K562 (cell line): Measurements from ENCODE around the gene CD48. TPM values are rescaled to one million over a fixed set of nuclear protein-coding genes. Genes with fewer than 3 reads are reported as not detected.

ENCODE experiments used
- ATAC-seq: fragments of 200-7000 bp; cut with Tn5 transposase; 3 replicates; pipeline ENCODE4 v1.9.1; 2020; ENCODE audit warnings: moderate library complexity
- BruUV-seq: library from RNA; stranded (reverse); fragments of 400-500 nt; replicated peaks from 2 replicates; lab custom pipeline; 2021; lab: Mats Ljungman, UMichigan
- CTCF ChIA-PET: fragments of 300-600 bp; formaldehyde crosslinking; extraction: SDS; loops from one replicate; lab custom pipeline; 2021; ENCODE audit warnings: low intra/inter-chr PET ratio; lab: Yijun Ruan, JAX
- POLR2A ChIA-PET: fragments of 300-600, 350-650 bp; sonication (Branson Sonifier 250); formaldehyde crosslinking; extraction: SDS; loops from one replicate; lab custom pipeline; 2021; ENCODE audit warnings: antibody characterized with exemption, inconsistent platforms; lab: Yijun Ruan, JAX
- DNase-seq, 4 experiments: peaks; one replicate each; pipeline versions ENCODE4 v3.0.0 to v3.0.0-alpha.2; 2011 to 2018; ENCODE audit warnings: low spot score in 3 of 4, mixed read lengths in 3 of 4; ENCODE audit errors: extremely low read depth in 1 of 4
- FAIRE-seq: peaks from 2 replicates; lab custom pipeline; 2011; peaks lifted over from hg19 to GRCh38; lab: Jason Lieb, UNC
- H2AFZ ChIP-seq: 2 replicates; pipeline ENCODE4 v1.6.0; 2011; ENCODE audit warnings: low read depth, low read length, control low read depth, inconsistent platforms
- H3K27ac ChIP-seq: fragments of 200-600 bp; 3 replicates; pipeline ENCODE4 v1.8.0; 2011; ENCODE audit warnings: low read depth, mild to moderate bottlenecking, control low read depth, inconsistent platforms, low read length, moderate library complexity, mixed read lengths; ENCODE audit errors: extremely low read depth
- H3K27me3 ChIP-seq, 2 experiments: fragments of 300-600 bp in 1 of 2; 2 replicates in 1 of 2; 3 replicates in 1 of 2; pipeline versions ENCODE4 v1.6.0 to v1.8.0; 2011; ENCODE audit warnings: inconsistent platforms in 2 of 2, low read length in 2 of 2, mild to moderate bottlenecking in 1 of 2, mixed read lengths in 1 of 2, moderate library complexity in 1 of 2; ENCODE audit not compliant: control insufficient read depth in 2 of 2, insufficient read depth in 2 of 2
- H3K36me3 ChIP-seq: fragments of 300-600 bp; 3 replicates; pipeline ENCODE4 v1.8.0; 2011; ENCODE audit warnings: mild to moderate bottlenecking, low read length, inconsistent platforms; ENCODE audit not compliant: control insufficient read depth, insufficient read depth
- H3K4me1 ChIP-seq, 2 experiments: fragments of 200-600 bp in 1 of 2; replicated peaks in 1 of 2; 2 replicates in 1 of 2; 3 replicates in 1 of 2; pipeline versions ENCODE4 v1.5.1 to v1.8.0; 2011; ENCODE audit warnings: inconsistent platforms in 2 of 2, low read length in 2 of 2, mild to moderate bottlenecking in 1 of 2, mixed read lengths in 1 of 2, moderate library complexity in 1 of 2; ENCODE audit not compliant: control insufficient read depth in 2 of 2, insufficient read depth in 2 of 2
- H3K4me2 ChIP-seq: 2 replicates; pipeline ENCODE4 v1.6.1; 2011; ENCODE audit warnings: low read length, control low read depth, inconsistent platforms, mixed read lengths; ENCODE audit not compliant: insufficient read depth
- H3K4me3 ChIP-seq: fragments of 200-600 bp; sonication (generic), shearing (Covaris generic); 2 replicates; pipeline ENCODE4 v1.5.1; 2016; ENCODE audit warnings: control low read depth, inconsistent platforms
- H3K79me2 ChIP-seq: fragments of 200-600 bp; 3 replicates; pipeline ENCODE4 v1.8.0; 2011; ENCODE audit warnings: low read length, inconsistent platforms; ENCODE audit not compliant: control insufficient read depth, insufficient read depth
- H3K9ac ChIP-seq, 2 experiments: 2 replicates each; pipeline versions ENCODE4 v1.6.0 to v1.6.1; 2011; ENCODE audit warnings: low read depth in 2 of 2, low read length in 2 of 2, control low read depth in 1 of 2, inconsistent platforms in 1 of 2, mild to moderate bottlenecking in 1 of 2, mixed read lengths in 1 of 2; ENCODE audit not compliant: insufficient read depth in 1 of 2
- H3K9me1 ChIP-seq: one replicate; pipeline ENCODE4 v1.6.0; 2011; ENCODE audit warnings: inconsistent platforms, mild to moderate bottlenecking, low read length, moderate library complexity; ENCODE audit not compliant: control insufficient read depth, insufficient read depth
- H3K9me3 ChIP-seq: replicated peaks from 2 replicates; pipeline ENCODE4 v1.5.1; 2011; ENCODE audit warnings: low read depth, low read length, inconsistent platforms; ENCODE audit not compliant: control insufficient read depth, insufficient read depth
- H4K20me1 ChIP-seq: replicated peaks from 2 replicates; pipeline ENCODE4 v1.6.1; 2011; ENCODE audit warnings: low read length, inconsistent platforms, mixed read lengths; ENCODE audit not compliant: control insufficient read depth, insufficient read depth
- CTBP1 ChIP-seq: fragments of 450-650 bp; IDR thresholded peaks from 2 replicates; pipeline ENCODE4 v1.6.1; 2016; ENCODE audit warnings: borderline replicate concordance
- HCFC1 ChIP-seq: IDR thresholded peaks from 2 replicates; pipeline ENCODE4 v1.6.1; 2012; ENCODE audit warnings: low read depth, low read length, improper control_type of control experiment
- MECOM ChIP-seq: fragments of 250-450 bp; sonication (Bioruptor Pico); IDR thresholded peaks from 2 replicates; pipeline ENCODE4 v1.8.0; 2022; ENCODE audit warnings: inconsistent platforms
- POLR3G ChIP-seq: IDR thresholded peaks from 2 replicates; pipeline ENCODE4 v1.6.1; 2011; ENCODE audit not compliant: insufficient read length, insufficient replicate concordance; ENCODE audit errors: extremely low read depth
- THRA ChIP-seq: fragments of 450-650 bp; IDR thresholded peaks from 2 replicates; pipeline ENCODE4 v1.6.1; 2017; ENCODE audit warnings: mild to moderate bottlenecking, moderate library complexity
- WGBS: fragments of 100-300 bp; shearing (Covaris generic); methylation state at CpG from one replicate; pipeline ENCODE4 v1.1.6; 2016; ENCODE audit warnings: low coverage, mixed read lengths; ENCODE audit not compliant: insufficient coverage; ENCODE audit errors: missing lambda C conversion rate; 5-methylcytosine and 5-hydroxymethylcytosine counted together
- in situ Hi-C: fragments of 300-500 bp; cut with MboI; formaldehyde crosslinking; loops from 4 replicates; pipeline ENCODE4 v1.15.0; 2018; ENCODE audit warnings: inconsistent platforms, mixed read lengths
- intact Hi-C: fragments of 100-400 bp; cut with micrococcal nuclease; formaldehyde crosslinking; loops from 2 replicates; pipeline ENCODE4 v1.14.2; 2022
- polyA plus RNA-seq, 8 experiments: library from polyadenylated mRNA; depleted of rRNA in 4 of 8; stranded (reverse) in 5 of 8; unstranded in 3 of 8; fragments of >200 nt; fragmentation: Nextera tagmentation in 2 of 8; fragmentation: Illumina TruSeq in 1 of 8; extraction: Ambion mirVana in 2 of 8; extraction: Trizol in 1 of 8; gene quantifications; 2 replicates each; pipeline versions ENCODE4 v1.2.1 to v1.2.3, GENCODE V29; 2011 to 2014; ENCODE audit warnings: inconsistent platforms in 1 of 8, missing spikeins in 1 of 8
- total RNA-seq, 7 experiments: library from RNA; depleted of rRNA in 6 of 7; stranded (reverse); fragments of >200 nt in 6 of 7; fragmentation: Illumina TruSeq in 2 of 7; extraction: Trizol in 2 of 7; gene quantifications; 2 replicates each; pipeline versions ENCODE4 v1.2.1 to v1.2.3, GENCODE V29; 2011 to 2021; ENCODE audit warnings: low replicate concordance in 1 of 7

Gene CD48
- total and polyA plus RNA-seq, 9 of the 15 experiments (the other 6 are each of a cell fraction or from before 2014, with no cell fraction given): 0.10 to 0.42 (median 0.29) TPM; not detected in 3

GRCh38 chr1:160645386-160646130 lies 66.1 kb downstream of the CD48 start:
- Histone ChIP-seq H3K4me2 (no peak overlapping the region), H3K27ac (no peak overlapping the region), H3K4me3 (no peak overlapping the region), H3K9me3 (peaks cover 2% of the 10 kb centered on the region; the same call in 1 of the 2 replicates), H3K36me3 (no peaks in the 10 kb centered on the region), H3K4me1 (peaks cover 0 to 13% of the 10 kb centered on the region in 2 experiments; a peak in 4 of 5 replicates), H3K27me3 (no peaks in the 10 kb centered on the region), H3K9ac (no peak overlapping the region), H2AFZ (peak overlapping the region; percentile 51), H3K9me1 (no peaks in the 10 kb centered on the region), H4K20me1 (no peaks in the 10 kb centered on the region), H3K79me2 (no peaks in the 10 kb centered on the region)
- no peak for FAIRE-seq
- 30% methylated on average over 12 of the region's 13 CpGs for WGBS
- intact Hi-C loops: no loop called here
- ChIA-PET CTCF (no interaction called here), POLR2A (no interaction called here)
- TF ChIP-seq MECOM: no peak
- no peak for TF ChIP-seq THRA
- no peak for TF ChIP-seq HCFC1
- no peak for TF ChIP-seq POLR3G
- no peak for TF ChIP-seq CTBP1
- in situ Hi-C loops: no loop called here
- DNase-seq: no peak
- BruUV-seq: no TSS peak
- ATAC-seq: no peak
